ENCODE measurements around the gene ATP5F1E. TPM values are rescaled to one million over a fixed set of nuclear protein-coding genes. Genes with fewer than 3 reads are reported as not detected.

The ATP5F1E gene
- total and polyA plus RNA-seq, 9 of the 15 experiments (the other 6 are each of a cell fraction or from before 2014, with no cell fraction given) = 60.3 to 162 (median 113) TPM

DNA sequence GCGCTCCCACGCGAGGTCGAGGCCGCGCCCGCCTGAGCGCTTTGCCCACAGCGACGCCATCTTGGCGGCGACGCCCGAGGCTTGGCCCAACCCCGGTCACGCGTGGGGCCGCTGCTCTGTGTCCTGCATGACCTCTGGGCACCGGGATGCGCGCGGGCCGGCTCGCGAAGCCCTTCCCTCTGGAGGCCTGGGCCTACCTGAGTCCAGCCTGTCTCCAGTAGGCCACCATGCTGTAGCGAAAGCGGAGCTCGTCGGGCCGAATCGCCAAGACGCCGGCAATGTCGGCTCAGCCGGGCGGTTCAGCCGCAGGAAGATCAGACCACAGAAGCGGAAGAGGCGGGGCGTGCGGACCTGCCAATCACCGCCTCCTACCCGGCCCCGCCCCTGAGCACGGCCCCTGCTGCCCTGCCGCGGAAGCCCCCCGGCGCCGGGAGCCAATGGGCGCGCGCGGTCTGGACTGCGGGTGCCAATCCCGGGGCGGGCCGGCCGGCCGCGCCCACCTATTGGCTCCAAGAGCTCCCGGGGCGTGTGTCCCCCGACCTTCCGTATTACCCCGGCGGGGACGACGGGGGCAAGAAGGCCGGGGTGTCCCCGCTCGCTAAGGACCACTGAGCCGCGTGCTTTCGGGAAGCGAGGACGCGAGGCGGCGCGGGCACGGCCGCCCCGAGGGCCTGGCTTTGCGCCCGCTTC is at the start of gene ATP5F1E (continued):
- TF ChIP-seq, protein P1, sequence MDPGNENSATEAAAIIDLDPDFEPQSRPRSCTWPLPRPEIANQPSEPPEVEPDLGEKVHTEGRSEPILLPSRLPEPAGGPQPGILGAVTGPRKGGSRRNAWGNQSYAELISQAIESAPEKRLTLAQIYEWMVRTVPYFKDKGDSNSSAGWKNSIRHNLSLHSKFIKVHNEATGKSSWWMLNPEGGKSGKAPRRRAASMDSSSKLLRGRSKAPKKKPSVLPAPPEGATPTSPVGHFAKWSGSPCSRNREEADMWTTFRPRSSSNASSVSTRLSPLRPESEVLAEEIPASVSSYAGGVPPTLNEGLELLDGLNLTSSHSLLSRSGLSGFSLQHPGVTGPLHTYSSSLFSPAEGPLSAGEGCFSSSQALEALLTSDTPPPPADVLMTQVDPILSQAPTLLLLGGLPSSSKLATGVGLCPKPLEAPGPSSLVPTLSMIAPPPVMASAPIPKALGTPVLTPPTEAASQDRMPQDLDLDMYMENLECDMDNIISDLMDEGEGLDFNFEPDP (CRISPR knock-in tag; IDR thresholded peaks at IDR 0.05) = peak; percentile 93; the same call in 1 of the 2 replicates
- TF ChIP-seq CSDE1 (IDR thresholded peaks at IDR 0.05) = no peak
- TF ChIP-seq ZNF311 (CRISPR knock-in tag; IDR thresholded peaks at IDR 0.05) = peak; percentile 96
- TF ChIP-seq RNF219 (CRISPR knock-in tag; IDR thresholded peaks at IDR 0.05) = 0 out of 2 replicates have a peak, but pooled peaks have one; percentile 67
- no peak for TF ChIP-seq HES1 (IDR thresholded peaks at IDR 0.05; ENCODE audit: low read depth)
- no peak for TF ChIP-seq FOXM1 (IDR thresholded peaks at IDR 0.05; ENCODE audit: low read depth)
- peak; percentile 90; the same call in 1 of the 2 replicates for TF ChIP-seq FOXM1 (CRISPR knock-in tag; IDR thresholded peaks at IDR 0.05; ENCODE audit: low read depth)
- peak; percentile 89 for TF ChIP-seq NR2F6 (CRISPR knock-in tag; IDR thresholded peaks at IDR 0.05)
- TF ChIP-seq MECOM (CRISPR knock-in tag; IDR thresholded peaks at IDR 0.05) = no peak; the same call in 1 of the 2 replicates
- peak; percentile 87 for TF ChIP-seq ZNF57 (CRISPR knock-in tag; IDR thresholded peaks at IDR 0.05)
- no peak for TF ChIP-seq RFX1 (IDR thresholded peaks at IDR 0.05)
- peak; percentile 50 for TF ChIP-seq TAF9B (IDR thresholded peaks at IDR 0.05; ENCODE audit: partially characterized antibody)
- TF ChIP-seq MAZ (CRISPR knock-in tag; conservative IDR thresholded peaks at IDR 0.05 in 1 of 2, IDR thresholded peaks at IDR 0.05 in 1 of 2) = peak; percentile 67 to 96
- TF ChIP-seq ZBTB2 (IDR thresholded peaks at IDR 0.05) = no peak; the same call in 1 of the 2 replicates
- TF ChIP-seq, protein P2, sequence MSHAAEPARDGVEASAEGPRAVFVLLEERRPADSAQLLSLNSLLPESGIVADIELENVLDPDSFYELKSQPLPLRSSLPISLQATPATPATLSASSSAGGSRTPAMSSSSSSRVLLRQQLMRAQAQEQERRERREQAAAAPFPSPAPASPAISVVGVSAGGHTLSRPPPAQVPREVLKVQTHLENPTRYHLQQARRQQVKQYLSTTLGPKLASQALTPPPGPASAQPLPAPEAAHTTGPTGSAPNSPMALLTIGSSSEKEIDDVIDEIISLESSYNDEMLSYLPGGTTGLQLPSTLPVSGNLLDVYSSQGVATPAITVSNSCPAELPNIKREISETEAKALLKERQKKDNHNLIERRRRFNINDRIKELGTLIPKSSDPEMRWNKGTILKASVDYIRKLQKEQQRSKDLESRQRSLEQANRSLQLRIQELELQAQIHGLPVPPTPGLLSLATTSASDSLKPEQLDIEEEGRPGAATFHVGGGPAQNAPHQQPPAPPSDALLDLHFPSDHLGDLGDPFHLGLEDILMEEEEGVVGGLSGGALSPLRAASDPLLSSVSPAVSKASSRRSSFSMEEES (CRISPR knock-in tag; IDR thresholded peaks at IDR 0.05) = peak; percentile 28; the same call in 1 of the 2 replicates
- peak; percentile 71; the same call in 1 of the 2 replicates for TF ChIP-seq ZBTB7A (IDR thresholded peaks at IDR 0.05; ENCODE audit: borderline replicate concordance, control insufficient read depth, low read depth, low read length)
- no peak for TF ChIP-seq PURB (CRISPR knock-in tag; IDR thresholded peaks at IDR 0.05; ENCODE audit: low read depth)
- TF ChIP-seq GABPB1 (CRISPR knock-in tag; IDR thresholded peaks at IDR 0.05) = peak; percentile 94
- TF ChIP-seq ETS2 (tag; IDR thresholded peaks at IDR 0.05; ENCODE audit: borderline replicate concordance, poor library complexity, severe bottlenecking) = peak; percentile 90
- TF ChIP-seq TAF7 (tag; IDR thresholded peaks at IDR 0.05) = peak; percentile 80
